Choroid plexus epithelial cell (primary cell): ENCODE results near the gene APMAP.

ENCODE experiments used
- DNase-seq: peaks from one replicate; pipeline ENCODE4 v3.0.0-alpha.2; 2010; ENCODE audit warnings: low read depth
- H3K4me3 ChIP-seq: 2 replicates; pipeline ENCODE4 v1.5.1; 2011; ENCODE audit warnings: low read depth, mild to moderate bottlenecking, control low read depth, low read length, moderate library complexity
- CTCF ChIP-seq: conservative IDR thresholded peaks from 2 replicates; pipeline ENCODE4 v1.5.1; 2011; ENCODE audit warnings: low read depth, mild to moderate bottlenecking, control low read depth, inconsistent platforms, low read length, moderate library complexity

APMAP gene

DNA sequence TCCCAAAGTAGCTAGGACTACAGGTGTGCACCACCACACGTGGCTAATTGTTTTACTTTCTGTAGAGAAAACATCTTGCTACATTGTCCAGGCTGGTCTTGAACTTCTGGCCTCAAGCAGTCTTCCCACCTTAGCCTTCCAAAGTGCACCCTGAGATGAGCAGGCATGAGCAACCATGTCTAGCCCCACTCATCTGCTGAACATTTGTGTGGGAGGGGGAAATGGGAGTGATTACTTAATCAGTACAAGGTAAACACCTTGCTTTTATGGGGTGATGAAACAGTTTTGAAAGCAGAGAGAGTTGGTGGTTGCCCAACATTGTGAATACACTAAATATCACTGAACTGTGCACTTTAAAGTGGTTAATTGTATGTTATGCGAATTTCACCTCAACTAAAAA, 5.3 kb downstream of the APMAP start:
- no peak for TF ChIP-seq CTCF
- DNase-seq: no peak
- no peak overlapping the region for H3K4me3 ChIP-seq

DNA sequence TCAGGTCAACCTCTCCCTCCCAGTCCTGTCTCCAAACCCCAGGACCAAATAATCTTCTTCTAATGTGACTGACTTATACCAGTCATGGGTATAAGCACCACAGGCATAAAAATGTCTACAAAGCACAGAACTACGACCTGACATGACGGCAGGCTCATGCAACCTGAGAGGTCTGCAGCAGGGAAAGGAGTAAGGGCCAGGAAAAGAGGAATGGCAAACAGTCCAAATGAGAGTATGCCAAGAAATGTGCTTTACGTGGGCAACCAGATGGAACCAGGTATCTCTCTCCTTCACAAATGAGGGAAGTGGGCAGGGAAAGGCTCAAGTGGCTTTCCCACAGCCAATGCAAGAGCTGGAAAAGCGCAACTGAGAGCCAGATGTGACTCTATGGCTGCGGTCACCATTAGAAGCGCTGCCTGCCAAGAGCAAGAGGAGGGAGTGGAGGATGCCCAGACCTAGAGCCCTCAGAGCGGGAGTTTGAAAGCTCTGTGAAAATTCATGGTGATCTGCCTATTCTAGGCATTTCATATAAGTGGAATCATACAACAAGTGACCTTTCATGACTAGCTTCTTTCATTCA, 6.0 kb downstream of the APMAP start:
- no peak for DNase-seq
- TF ChIP-seq CTCF: no peak
- no peak overlapping the region for H3K4me3 ChIP-seq

GRCh38 chr20:24985802-24986201, 6.7 kb downstream of the APMAP start:
- no peak overlapping the region for H3K4me3 ChIP-seq
- DNase-seq: no peak
- no peak for TF ChIP-seq CTCF

DNA sequence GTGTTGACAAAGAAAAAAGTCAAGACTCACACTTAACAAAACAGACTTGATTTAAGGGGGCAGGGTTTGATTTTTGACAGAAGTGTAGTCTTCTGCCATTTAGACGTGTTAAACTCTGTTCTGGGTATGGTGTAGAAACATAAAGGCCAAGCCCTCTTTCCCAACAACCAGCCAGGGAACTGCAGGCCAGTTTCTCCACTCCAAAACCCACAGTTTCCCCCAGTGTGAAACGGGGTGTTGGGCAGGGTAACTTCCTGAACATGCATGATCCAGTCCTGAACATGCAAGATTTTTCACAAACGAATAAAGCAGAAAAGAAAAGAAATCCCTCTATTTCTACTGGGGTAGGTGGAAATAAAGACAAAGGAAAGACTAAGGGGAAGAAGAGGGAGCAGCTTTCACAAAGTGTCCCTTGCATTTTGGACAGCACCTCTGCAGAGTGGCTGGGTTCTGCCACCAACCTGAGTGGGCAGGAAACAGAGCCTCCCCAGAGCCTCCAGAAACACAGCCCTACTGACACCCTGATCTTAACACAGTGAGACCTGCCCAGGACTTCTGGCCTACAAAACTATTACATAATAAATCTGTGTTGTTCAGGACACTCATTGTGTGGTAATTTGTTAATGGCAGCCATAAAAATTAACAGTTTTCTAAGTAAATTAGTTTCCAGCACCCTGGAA, 7.5 kb downstream of the APMAP start:
- no peak for TF ChIP-seq CTCF
- DNase-seq: no peak
- H3K4me3 ChIP-seq: no peak overlapping the region

GRCh38 chr20:24983896-24984295, 8.7 kb downstream of the APMAP start:
- no peak for TF ChIP-seq CTCF
- H3K4me3 ChIP-seq: no peak overlapping the region
- no peak for DNase-seq

GRCh38 chr20:24981790-24982189, 10.8 kb downstream of the APMAP start:
- no peak overlapping the region for H3K4me3 ChIP-seq
- DNase-seq: no peak
- TF ChIP-seq CTCF: no peak

GRCh38 chr20:24981282-24981681, 11.3 kb downstream of the APMAP start:
- DNase-seq: no peak
- TF ChIP-seq CTCF: no peak
- no peak overlapping the region for H3K4me3 ChIP-seq
